ENCODE data around the gene ZNF227.
"Not testable (repeated sequence)": the region's sequence is repeated elsewhere in the genome, so short reads cannot be mapped to it uniquely, and the experiment has no call there.

ZNF227 gene

DNA sequence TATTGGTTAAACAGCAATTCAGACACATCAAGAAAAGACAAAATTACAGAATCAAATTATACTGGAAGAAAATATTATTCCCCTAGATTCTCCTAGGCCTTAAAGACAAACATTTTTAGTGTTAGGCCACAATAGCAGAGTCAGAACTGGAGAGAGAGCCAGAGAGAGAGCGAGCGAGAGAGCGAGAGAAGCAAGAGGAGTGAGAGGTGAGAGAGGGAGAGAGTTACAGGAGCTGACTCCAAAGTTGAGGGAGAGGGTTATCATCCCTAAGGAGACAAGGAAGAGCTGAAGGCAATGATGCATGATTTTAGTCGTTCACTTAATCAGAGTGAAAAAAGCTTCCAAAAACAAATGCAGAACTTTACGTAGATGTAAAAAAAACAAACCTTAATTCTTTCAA, 20.2 kb upstream of the ZNF227 start:
- Histone ChIP-seq H3K27me3 (ENCODE audit: low read depth, low read length) (no peaks in the 10 kb centered on the region), H3K9me3 (ENCODE audit: insufficient read depth, low read length) (no peaks in the 10 kb centered on the region; the same call in 1 of the 2 replicates), H3K4me1 (ENCODE audit: low read length) (no peaks in the 10 kb centered on the region), H3K79me2 (ENCODE audit: low read length) (no peaks in the 10 kb centered on the region), H3K4me2 (ENCODE audit: low read length) (no peak overlapping the region), H3K9ac (ENCODE audit: low read length) (no peak overlapping the region), H2AFZ (ENCODE audit: low read depth, low read length) (no peak overlapping the region), H3K4me3 (ENCODE audit: low read length) (no peak overlapping the region), H3K36me3 (replicated peaks; ENCODE audit: low read depth, low read length) (no peaks in the 10 kb centered on the region), H3K27ac (ENCODE audit: low read length) (no peak overlapping the region), H4K20me1 (ENCODE audit: insufficient read depth, low read length) (no peaks in the 10 kb centered on the region)
- TF ChIP-seq EZH2phosphoT487 (IDR thresholded peaks at IDR 0.05; ENCODE audit: low read depth): no peak
- TF ChIP-seq, protein P1, sequence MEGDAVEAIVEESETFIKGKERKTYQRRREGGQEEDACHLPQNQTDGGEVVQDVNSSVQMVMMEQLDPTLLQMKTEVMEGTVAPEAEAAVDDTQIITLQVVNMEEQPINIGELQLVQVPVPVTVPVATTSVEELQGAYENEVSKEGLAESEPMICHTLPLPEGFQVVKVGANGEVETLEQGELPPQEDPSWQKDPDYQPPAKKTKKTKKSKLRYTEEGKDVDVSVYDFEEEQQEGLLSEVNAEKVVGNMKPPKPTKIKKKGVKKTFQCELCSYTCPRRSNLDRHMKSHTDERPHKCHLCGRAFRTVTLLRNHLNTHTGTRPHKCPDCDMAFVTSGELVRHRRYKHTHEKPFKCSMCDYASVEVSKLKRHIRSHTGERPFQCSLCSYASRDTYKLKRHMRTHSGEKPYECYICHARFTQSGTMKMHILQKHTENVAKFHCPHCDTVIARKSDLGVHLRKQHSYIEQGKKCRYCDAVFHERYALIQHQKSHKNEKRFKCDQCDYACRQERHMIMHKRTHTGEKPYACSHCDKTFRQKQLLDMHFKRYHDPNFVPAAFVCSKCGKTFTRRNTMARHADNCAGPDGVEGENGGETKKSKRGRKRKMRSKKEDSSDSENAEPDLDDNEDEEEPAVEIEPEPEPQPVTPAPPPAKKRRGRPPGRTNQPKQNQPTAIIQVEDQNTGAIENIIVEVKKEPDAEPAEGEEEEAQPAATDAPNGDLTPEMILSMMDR (IDR thresholded peaks at IDR 0.05; ENCODE audit: low read depth, low read length): no peak

- TF ChIP-seq EZH2phosphoT487 (IDR thresholded peaks at IDR 0.05; ENCODE audit: low read depth): no peak
- TF ChIP-seq, protein P1 (IDR thresholded peaks at IDR 0.05; ENCODE audit: low read depth, low read length): no peak
- Histone ChIP-seq H3K36me3 (replicated peaks; ENCODE audit: low read depth, low read length) (no peaks in the 10 kb centered on the region), H3K4me2 (ENCODE audit: low read length) (no peak overlapping the region), H3K9me3 (ENCODE audit: insufficient read depth, low read length) (no peaks in the 10 kb centered on the region; the same call in 1 of the 2 replicates), H4K20me1 (ENCODE audit: insufficient read depth, low read length) (no peaks in the 10 kb centered on the region), H3K27me3 (ENCODE audit: low read depth, low read length) (no peaks in the 10 kb centered on the region), H3K79me2 (ENCODE audit: low read length) (no peaks in the 10 kb centered on the region), H2AFZ (ENCODE audit: low read depth, low read length) (no peak overlapping the region), H3K9ac (ENCODE audit: low read length) (no peak overlapping the region), H3K4me1 (ENCODE audit: low read length) (no peaks in the 10 kb centered on the region), H3K27ac (ENCODE audit: low read length) (no peak overlapping the region), H3K4me3 (ENCODE audit: low read length) (no peak overlapping the region)
These were observed 15.6 kb upstream of the ZNF227 start for GRCh38 chr19:44196772-44197171.

DNA sequence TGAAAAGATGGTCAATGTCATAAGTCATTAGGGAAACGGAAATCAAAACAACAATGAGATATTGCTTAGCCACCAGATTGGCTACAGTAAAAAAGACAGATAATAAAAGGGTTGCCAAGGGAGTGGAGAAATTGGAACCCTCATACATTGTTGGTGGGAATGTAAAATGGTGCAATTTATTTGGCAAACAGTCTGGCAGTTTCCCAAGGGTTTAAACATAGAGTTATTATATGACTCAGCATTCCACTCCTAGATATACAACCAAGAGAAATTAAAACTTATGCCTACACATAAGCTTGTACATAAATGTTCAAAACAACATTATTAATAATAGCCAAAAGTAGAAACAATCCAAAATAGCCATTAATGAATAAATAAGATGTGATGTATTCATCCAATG, 9.9 kb upstream of the ZNF227 start:
- Histone ChIP-seq H3K4me1 (ENCODE audit: low read length) (no peaks in the 10 kb centered on the region), H3K36me3 (replicated peaks; ENCODE audit: low read depth, low read length) (no peaks in the 10 kb centered on the region), H2AFZ (ENCODE audit: low read depth, low read length) (no peak overlapping the region), H3K79me2 (ENCODE audit: low read length) (no peaks in the 10 kb centered on the region), H3K27ac (ENCODE audit: low read length) (no peak overlapping the region), H3K4me2 (ENCODE audit: low read length) (no peak overlapping the region), H3K9me3 (ENCODE audit: insufficient read depth, low read length) (no peaks in the 10 kb centered on the region), H3K4me3 (ENCODE audit: low read length) (no peak overlapping the region), H3K27me3 (ENCODE audit: low read depth, low read length) (no peaks in the 10 kb centered on the region), H4K20me1 (ENCODE audit: insufficient read depth, low read length) (no peaks in the 10 kb centered on the region), H3K9ac (ENCODE audit: low read length) (no peak overlapping the region)
- no peak for TF ChIP-seq EZH2phosphoT487 (IDR thresholded peaks at IDR 0.05; ENCODE audit: low read depth)
- TF ChIP-seq, protein P1 (IDR thresholded peaks at IDR 0.05; ENCODE audit: low read depth, low read length): no peak

DNA sequence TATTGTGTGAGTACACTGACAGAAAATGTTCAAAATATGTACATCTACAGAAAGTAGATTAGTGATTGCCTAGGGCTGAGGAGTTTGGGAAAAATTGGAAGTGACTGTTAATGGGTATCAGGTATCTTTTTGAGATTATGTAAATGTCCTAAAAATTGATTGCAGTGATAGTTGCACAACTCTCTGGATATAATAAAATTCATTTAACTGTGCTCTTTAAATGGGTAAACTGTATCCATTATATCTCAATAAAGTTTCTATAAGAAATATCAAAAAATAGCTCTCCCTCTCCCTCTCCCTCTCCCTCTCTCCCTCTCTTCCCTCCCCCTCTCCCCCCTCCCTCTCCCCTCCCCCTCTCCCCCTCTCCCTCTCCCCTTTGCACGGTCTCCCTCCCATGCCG, 9.4 kb upstream of the ZNF227 start:
- no peak overlapping the region for H2AFZ ChIP-seq (ENCODE audit: low read depth, low read length)
- no peak overlapping the region for H3K4me2 ChIP-seq (ENCODE audit: low read length)
- no peaks in the 10 kb centered on the region for H4K20me1 ChIP-seq (ENCODE audit: insufficient read depth, low read length)
- no peak overlapping the region for H3K4me3 ChIP-seq (ENCODE audit: low read length)
- H3K9me3 ChIP-seq (ENCODE audit: insufficient read depth, low read length): no peaks in the 10 kb centered on the region; the same call in 1 of the 2 replicates
- no peaks in the 10 kb centered on the region for H3K4me1 ChIP-seq (ENCODE audit: low read length)
- H3K27ac ChIP-seq (ENCODE audit: low read length): no peak overlapping the region
- H3K9ac ChIP-seq (ENCODE audit: low read length): no peak overlapping the region
- no peaks in the 10 kb centered on the region for H3K27me3 ChIP-seq (ENCODE audit: low read depth, low read length)
- TF ChIP-seq, protein P1 (IDR thresholded peaks at IDR 0.05; ENCODE audit: low read depth, low read length): no peak
- no peak for TF ChIP-seq EZH2phosphoT487 (IDR thresholded peaks at IDR 0.05; ENCODE audit: low read depth)
- H3K79me2 ChIP-seq (ENCODE audit: low read length): no peaks in the 10 kb centered on the region
- H3K36me3 ChIP-seq (replicated peaks; ENCODE audit: low read depth, low read length): no peaks in the 10 kb centered on the region

GRCh38 chr19:44203877-44204276, 8.5 kb upstream of the ZNF227 start:
- not testable (repeated sequence) for H3K9me3 ChIP-seq (ENCODE audit: insufficient read depth, low read length); H3K27me3 ChIP-seq (ENCODE audit: low read depth, low read length); H3K4me3 ChIP-seq (ENCODE audit: low read length); H3K9ac ChIP-seq (ENCODE audit: low read length); H3K4me2 ChIP-seq (ENCODE audit: low read length); H3K79me2 ChIP-seq (ENCODE audit: low read length); H3K27ac ChIP-seq (ENCODE audit: low read length); H3K36me3 ChIP-seq (replicated peaks; ENCODE audit: low read depth, low read length); H3K4me1 ChIP-seq (ENCODE audit: low read length); H2AFZ ChIP-seq (ENCODE audit: low read depth, low read length); H4K20me1 ChIP-seq (ENCODE audit: insufficient read depth, low read length)
